Esophagus muscularis mucosa (tissue), 4 donors: ENCODE results near the gene ADRA1B. TPM values are rescaled to one million over a fixed set of nuclear protein-coding genes. Genes with fewer than 3 reads are reported as not detected.

Source experiments
- DNase-seq: peaks from one replicate; pipeline ENCODE4 v3.0.0-alpha.2; 2017; ENCODE audit errors: extremely low spot score
- H3K27ac ChIP-seq, 4 donors: fragments of 200-600 bp; sonication (generic); replicated peaks in 1 of 4; 1 replicate in 3 of 4; 2 replicates in 1 of 4; pipeline ENCODE4 v1.5.1; 2016 to 2019; ENCODE audit warnings: mild to moderate bottlenecking in 1 of 4
- H3K27me3 ChIP-seq, 4 donors: fragments of 200-600 bp; sonication (generic); one replicate each; pipeline versions ENCODE4 v1.5.1 to v1.6.0; 2016 to 2019
- H3K36me3 ChIP-seq, 4 donors: fragments of 200-600 bp; sonication (generic); one replicate each; pipeline ENCODE4 v1.5.1; 2016 to 2019
- H3K4me1 ChIP-seq, 4 donors: fragments of 200-600 bp; sonication (generic); one replicate each; pipeline ENCODE4 v1.5.1; 2016 to 2019
- H3K4me3 ChIP-seq, 4 donors: fragments of 200-600 bp; sonication (generic); 1 replicate in 2 of 4; 2 replicates in 2 of 4; pipeline ENCODE4 v1.5.1; 2016 to 2019; ENCODE audit warnings: mild to moderate bottlenecking in 4 of 4, moderate library complexity in 1 of 4
- H3K9me3 ChIP-seq, 4 donors: fragments of 200-600 bp; sonication (generic); 1 replicate in 3 of 4; 2 replicates in 1 of 4; pipeline ENCODE4 v1.5.1; 2016 to 2019
- EP300 ChIP-seq: sonication (generic); formaldehyde crosslinking; IDR thresholded peaks from one replicate; pipeline ENCODE4 v1.6.1; 2017; ENCODE audit warnings: antibody characterized with exemption
- POLR2A ChIP-seq: fragments of 450-650 bp; IDR thresholded peaks from one replicate; pipeline ENCODE4 v1.6.1; 2017; ENCODE audit warnings: antibody characterized with exemption, moderate library complexity, mild to moderate bottlenecking, low read depth
- POLR2AphosphoS5 ChIP-seq, 2 donors: sonication (generic); formaldehyde crosslinking; IDR thresholded peaks; one replicate each; pipeline ENCODE4 v1.6.1; 2017; ENCODE audit warnings: antibody characterized with exemption in 2 of 2
- WGBS: methylation state at CpG from one replicate; pipeline ENCODE4 v1.1.5; 2018; 5-methylcytosine and 5-hydroxymethylcytosine counted together
- intact Hi-C: fragments of 100-400 bp; cut with DNase I; formaldehyde crosslinking; loops from one replicate; pipeline ENCODE4 v1.15.1; 2023
- total RNA-seq, 4 donors: library from RNA; depleted of rRNA; stranded (reverse); fragments of >200 nt; gene quantifications; one replicate each; pipeline versions ENCODE4 v1.1.0 to v1.2.1, GENCODE V29; 2016
- TF ChIP-seq, protein P1 (sequence below), 3 experiments: fragments of 200-600 bp in 2 of 3; fragments of 450-650 bp in 1 of 3; sonication (generic) in 2 of 3; IDR thresholded peaks; one replicate each; pipeline ENCODE4 v1.5.1; 2017 to 2019; ENCODE audit warnings: antibody characterized with exemption in 3 of 3, mild to moderate bottlenecking in 2 of 3, moderate library complexity in 1 of 3

Gene ADRA1B
- total RNA-seq, 4 donors from 2014 or later, result 1.7 to 3.2 (median 2.6) TPM

DNA sequence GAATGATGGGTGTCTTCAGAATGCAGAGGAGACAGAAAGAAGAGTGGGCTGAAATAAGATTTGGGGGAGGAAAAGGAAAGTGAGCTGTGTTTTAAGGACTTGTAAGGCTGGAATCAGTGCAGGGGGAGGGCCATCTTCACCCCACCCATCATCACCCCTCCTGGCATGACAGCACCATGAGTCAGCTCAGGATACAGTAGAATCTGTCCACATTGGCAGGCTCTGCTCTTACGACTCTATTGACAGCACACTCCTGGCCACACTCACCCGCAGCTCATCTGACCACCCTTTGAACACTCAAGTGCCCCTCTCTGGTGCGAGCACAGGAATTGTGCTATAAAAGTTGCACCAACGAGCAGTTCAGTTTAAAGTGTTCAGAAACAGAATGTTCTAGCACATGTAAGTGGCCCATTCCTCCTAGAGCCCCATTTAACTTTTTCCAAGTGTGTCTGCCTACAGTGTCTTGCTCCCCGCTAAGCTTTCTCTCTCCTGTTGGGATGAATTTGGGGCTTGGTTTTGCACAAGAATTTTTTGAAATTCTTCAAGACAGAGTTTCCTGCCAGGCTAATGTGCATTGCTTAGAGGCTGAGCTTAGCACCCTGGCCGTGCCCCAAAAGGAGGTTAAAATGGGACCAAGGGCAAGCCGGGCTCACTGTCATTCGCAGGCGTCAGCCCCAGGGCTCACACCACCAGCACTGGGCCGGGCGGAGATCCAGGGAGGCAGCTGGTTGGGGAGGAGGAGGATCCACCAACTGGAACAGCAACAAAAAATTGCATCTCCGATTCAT lies 12.0 kb downstream of the ADRA1B start:
- Histone ChIP-seq H3K36me3 (no peaks in the 10 kb centered on the region), H3K27ac (no peak overlapping the region), H3K9me3 (no peaks in the 10 kb centered on the region), H3K4me1 (peaks cover 0 to 7% (median 5%) of the 10 kb centered on the region in 4 donors), H3K27me3 (peaks cover 0 to 49% (median 0%) of the 10 kb centered on the region in 4 donors), H3K4me3 (no peak overlapping the region)
- intact Hi-C loops, result no loop called here
- DNase-seq, result no peak
- 67% methylated on average over 6 of the region's 12 CpGs for WGBS
- TF ChIP-seq, protein P1, sequence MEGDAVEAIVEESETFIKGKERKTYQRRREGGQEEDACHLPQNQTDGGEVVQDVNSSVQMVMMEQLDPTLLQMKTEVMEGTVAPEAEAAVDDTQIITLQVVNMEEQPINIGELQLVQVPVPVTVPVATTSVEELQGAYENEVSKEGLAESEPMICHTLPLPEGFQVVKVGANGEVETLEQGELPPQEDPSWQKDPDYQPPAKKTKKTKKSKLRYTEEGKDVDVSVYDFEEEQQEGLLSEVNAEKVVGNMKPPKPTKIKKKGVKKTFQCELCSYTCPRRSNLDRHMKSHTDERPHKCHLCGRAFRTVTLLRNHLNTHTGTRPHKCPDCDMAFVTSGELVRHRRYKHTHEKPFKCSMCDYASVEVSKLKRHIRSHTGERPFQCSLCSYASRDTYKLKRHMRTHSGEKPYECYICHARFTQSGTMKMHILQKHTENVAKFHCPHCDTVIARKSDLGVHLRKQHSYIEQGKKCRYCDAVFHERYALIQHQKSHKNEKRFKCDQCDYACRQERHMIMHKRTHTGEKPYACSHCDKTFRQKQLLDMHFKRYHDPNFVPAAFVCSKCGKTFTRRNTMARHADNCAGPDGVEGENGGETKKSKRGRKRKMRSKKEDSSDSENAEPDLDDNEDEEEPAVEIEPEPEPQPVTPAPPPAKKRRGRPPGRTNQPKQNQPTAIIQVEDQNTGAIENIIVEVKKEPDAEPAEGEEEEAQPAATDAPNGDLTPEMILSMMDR (IDR thresholded peaks at IDR 0.05), result no peak
- TF ChIP-seq EP300, result no peak
- TF ChIP-seq POLR2AphosphoS5 (IDR thresholded peaks at IDR 0.05), result no peak
- TF ChIP-seq POLR2A, result no peak

DNA sequence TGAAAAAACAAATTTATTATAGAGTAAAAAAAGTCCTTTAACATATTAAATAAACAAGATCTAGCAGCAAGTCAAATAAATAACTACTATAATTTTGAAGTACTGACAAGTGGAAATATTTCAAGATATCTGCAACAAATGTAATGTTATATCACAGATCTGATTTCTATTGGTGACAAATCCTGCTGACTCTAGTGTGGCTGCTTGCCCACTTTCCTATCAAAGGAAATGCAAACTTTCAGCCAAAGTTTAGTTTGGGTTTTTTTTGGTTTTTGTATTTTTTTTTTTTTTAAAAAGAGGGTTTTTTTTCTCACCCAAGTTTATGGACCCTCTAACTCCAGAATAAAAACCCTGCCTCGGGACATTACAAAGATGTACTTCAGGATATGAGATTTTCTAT lies 12.9 kb downstream of the ADRA1B start:
- H3K4me1 ChIP-seq, result peaks cover 0 to 10% (median 5%) of the 10 kb centered on the region in 4 donors
- peaks cover 0 to 42% (median 0%) of the 10 kb centered on the region in 4 donors for H3K27me3 ChIP-seq
- no peak for TF ChIP-seq EP300
- TF ChIP-seq POLR2AphosphoS5 (IDR thresholded peaks at IDR 0.05), result no peak
- TF ChIP-seq, protein P1 (IDR thresholded peaks at IDR 0.05), result no peak
- no peak for TF ChIP-seq POLR2A
- DNase-seq, result no peak
- no peaks in the 10 kb centered on the region for H3K9me3 ChIP-seq
- H3K27ac ChIP-seq, result no peak overlapping the region
- intact Hi-C loops, result no loop called here
- WGBS, result 67% methylated on average over 1 of the region's 1 CpG
- H3K36me3 ChIP-seq, result no peaks in the 10 kb centered on the region
- no peak overlapping the region for H3K4me3 ChIP-seq

DNA sequence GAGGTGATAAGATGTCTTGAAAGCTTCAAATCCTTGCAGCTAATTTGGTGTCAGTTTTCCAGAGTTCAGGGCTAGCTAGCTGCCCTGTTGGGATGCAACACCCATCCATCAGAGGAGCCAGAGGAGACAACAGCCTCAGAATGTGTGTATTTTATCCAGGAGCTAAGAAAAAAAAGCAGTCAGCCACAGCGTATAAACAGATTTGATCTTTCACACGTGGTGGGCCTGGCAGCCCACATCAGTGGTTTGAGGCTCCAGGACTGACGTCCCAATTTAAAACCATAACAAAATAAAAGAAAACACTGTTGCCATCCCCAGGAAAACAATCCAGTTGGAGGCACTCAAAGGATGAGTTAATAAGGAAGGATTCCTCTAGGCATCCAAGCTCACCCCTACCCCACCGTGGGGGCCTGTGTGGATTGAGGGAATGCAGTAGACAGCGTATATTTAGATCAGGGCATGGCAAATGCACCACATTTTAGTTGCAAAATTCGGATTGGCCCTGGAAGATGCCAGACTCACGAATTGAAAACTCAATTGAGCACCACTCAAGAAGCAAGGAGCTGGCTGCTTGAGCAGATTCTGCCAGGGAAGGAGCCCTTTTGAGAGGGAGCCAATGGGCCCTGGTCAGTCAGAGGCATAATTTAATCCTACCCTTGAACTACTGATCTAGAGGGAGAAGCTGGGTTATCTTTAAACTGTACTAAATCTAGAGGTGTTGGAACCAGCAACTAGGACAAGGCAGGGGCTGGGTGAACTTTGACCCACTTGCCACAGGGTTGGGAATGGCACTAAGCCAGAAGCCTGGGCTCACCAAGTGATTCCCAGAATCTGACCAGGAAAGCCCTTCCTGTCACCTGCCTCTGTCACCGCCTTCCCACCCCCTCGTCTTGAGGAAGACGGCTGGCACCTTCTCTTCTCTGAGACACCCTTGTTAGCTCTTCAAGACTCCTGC lies 17.5 kb downstream of the ADRA1B start:
- Histone ChIP-seq H3K4me1 (peaks cover 0 to 4% (median 0%) of the 10 kb centered on the region in 4 donors), H3K27ac (no peak overlapping the region), H3K9me3 (no peaks in the 10 kb centered on the region), H3K4me3 (no peak overlapping the region), H3K27me3 (peaks cover 0 to 14% (median 0%) of the 10 kb centered on the region in 4 donors), H3K36me3 (no peaks in the 10 kb centered on the region)
- intact Hi-C loops, result no loop called here
- TF ChIP-seq EP300 (no peak), POLR2A (no peak), POLR2AphosphoS5 (IDR thresholded peaks at IDR 0.05) (no peak)
- TF ChIP-seq, protein P1 (IDR thresholded peaks at IDR 0.05), result no peak
- WGBS, result 59% methylated on average over 10 of the region's 10 CpGs
- no peak for DNase-seq

DNA sequence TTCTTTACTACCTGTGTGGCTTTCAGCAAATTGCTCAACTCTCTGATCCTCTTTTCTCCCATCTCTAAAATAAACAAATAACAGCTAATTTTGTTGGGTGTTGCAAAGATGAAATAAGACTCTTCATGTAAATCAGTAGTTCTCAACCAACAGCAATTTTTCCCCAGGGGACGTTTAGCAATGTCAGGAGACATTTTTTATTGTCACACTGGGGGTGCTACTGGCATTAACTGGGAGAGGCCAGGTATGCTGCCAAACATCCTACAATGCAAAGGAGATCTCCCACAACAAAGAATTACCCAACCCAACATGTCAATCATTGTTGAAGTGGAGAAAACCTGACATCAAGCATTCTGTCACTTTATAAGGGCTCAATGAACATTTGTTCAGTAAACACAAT lies 19.7 kb downstream of the ADRA1B start:
- intact Hi-C loops, result no loop called here
- WGBS, result 36% methylated on average over 1 of the region's 1 CpG

More for the DNA sequence above, 19.7 kb downstream of the ADRA1B start:
- Histone ChIP-seq H3K27me3 (peaks cover 0 to 8% (median 0%) of the 10 kb centered on the region in 4 donors), H3K4me3 (no peak overlapping the region), H3K9me3 (no peaks in the 10 kb centered on the region), H3K36me3 (no peaks in the 10 kb centered on the region), H3K27ac (no peak overlapping the region), H3K4me1 (peaks cover 0 to 4% (median 0%) of the 10 kb centered on the region in 4 donors)
- DNase-seq, result no peak
- TF ChIP-seq, protein P1 (IDR thresholded peaks at IDR 0.05), result no peak
- no peak for TF ChIP-seq EP300
- TF ChIP-seq POLR2AphosphoS5 (IDR thresholded peaks at IDR 0.05), result no peak
- TF ChIP-seq POLR2A, result no peak
